GM21367 (cell line): Measurements from ENCODE around the gene TRABD.

Source experiments
- ATAC-seq: cut with Tn5 transposase; IDR thresholded peaks from one replicate; pipeline ENCODE4 v1.9.1; 2021; ENCODE audit not compliant: unreplicated experiment

Gene TRABD

GRCh38 chr22:50216684-50217520, 31.2 kb downstream of the TRABD start:
- ATAC-seq = no peak

GRCh38 chr22:50217543-50218152, 31.9 kb downstream of the TRABD start:
- ATAC-seq = no peak

DNA sequence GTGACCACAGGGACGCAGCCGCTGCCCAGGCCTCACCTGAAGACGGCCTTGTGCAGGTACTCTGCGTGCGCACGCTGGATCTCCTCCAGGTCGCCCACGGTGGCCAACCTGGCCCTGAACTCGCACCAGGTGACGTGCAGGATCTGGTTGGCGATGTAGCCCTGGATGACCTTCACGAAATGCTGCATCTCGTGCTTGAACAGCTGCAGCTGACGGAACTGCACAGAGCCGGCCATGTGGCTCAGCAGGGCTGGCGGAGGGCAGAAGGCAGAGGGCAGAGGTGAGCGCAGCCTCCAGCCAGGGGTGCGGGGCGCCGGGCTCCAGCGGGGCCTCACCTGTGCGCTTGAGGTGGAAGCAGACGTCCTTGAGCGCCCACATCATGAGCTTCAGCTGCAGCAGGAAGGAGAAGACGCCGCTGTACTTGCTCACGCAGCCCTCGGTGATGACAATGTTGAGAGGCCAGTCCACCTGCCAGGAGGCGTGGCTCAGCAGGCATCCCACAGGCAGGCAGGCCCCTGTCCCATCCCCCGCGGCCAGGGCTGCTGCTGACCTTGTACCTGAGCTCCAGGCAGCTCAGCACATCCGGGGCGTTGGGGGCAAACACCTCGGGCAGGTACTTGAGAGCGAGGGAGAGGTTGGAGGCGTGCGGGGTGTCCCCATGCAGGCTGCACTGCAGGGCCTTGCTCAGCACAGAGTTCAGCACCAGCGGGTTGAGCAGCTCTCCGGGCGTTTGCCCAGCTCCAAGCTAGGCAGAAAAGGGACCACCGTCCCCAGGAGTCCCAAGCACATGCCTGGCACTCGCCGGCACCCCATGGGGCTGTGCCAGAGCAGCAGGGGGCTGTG, 32.7 kb downstream of the TRABD start:
- no peak for ATAC-seq

DNA sequence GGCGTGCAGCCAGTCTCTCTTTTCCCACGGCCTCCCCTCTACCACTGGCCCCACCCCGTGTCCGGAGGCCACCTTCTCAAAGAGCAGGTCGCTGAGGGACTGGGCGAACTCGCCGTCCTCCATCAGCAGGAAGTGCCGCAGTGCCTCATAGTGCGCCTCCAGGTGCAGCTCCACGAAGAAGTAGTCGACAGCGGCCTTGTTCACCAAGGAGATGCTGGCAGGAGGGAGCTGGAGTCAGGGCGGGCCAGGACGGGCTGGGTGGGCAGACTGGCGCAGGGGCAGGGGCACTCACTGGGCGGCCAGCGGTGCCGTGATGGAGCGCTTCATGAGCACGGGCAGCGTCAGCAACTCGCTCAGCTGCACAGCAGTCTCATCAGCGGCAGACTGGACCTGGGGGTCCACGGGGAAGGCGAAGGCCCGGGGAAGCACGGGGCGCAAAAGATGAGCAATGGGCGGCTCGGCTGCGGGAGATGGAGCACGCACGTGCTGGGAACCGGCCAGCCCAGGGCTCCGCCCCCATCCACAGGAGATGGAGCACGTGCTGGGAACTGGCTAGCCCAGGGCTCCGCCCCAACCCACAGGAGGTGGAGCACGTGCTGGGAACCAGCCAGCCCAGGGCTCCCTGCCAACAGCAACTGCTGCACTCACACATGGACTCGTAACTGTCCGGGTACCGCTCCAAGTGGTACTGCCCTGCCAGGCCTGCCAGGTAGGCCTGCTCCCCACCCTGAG, 33.4 kb downstream of the TRABD start:
- ATAC-seq = no peak

GRCh38 chr22:50219800-50220602, 34.3 kb downstream of the TRABD start:
- no peak for ATAC-seq

DNA sequence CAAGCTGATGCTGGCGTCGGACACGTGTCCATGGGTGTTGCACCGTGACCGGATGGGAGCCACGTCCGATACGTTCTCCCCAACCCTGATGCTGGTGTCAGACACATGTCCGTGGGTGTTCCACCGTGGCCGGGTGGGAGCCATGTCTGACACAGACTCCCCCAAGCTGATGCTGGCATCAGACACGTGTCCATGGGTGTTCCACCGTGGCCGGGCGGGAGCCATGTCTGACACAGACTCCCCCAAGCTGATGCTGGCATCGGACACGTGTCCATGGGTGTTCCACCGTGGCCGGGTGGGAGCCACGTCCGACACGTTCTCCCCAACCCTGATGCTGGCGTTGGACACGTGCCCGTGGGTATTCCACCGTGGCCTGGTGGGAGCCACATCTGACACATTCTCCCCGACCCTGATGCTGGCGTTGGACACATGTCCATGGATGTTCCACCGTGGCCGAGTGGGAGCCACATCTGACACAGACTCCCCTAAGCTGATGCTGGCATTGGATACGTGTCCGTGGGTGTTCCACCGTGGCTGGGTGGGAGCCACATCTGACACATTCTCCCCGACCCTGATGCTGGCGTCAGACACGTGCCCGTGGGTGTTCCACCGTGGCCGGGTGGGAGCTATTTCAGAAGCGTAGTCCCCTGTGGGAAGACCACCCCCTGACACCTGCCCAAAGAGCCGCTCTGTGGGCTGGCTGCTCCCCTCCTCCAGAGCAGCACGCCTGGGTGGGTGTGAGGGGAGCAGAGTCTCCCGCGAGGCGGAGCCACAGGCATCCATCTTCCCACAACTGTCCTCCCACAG, 35.1 kb downstream of the TRABD start:
- no peak for ATAC-seq

- ATAC-seq = no peak
Observed at GRCh38 chr22:50221410-50222300, 35.9 kb downstream of the TRABD start.

DNA sequence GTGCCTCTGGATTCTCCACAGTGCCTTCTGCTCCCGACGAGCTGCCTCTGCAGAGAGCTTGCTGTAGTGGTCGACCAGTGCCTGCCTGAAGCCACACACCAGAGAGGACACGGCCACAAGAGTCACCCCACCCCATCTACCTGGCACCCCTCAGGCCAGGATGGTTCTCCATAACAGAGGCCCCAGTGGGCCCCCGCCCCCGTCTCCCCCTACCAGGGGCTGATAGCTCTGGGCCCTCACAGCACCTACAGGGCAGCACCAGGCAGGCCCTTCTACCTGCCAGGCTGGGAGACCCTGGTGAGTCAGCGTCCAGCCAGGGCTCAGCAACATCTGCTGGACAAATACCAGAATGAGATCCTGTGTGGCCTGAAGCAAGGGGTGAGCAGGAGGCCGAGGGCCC, 36.8 kb downstream of the TRABD start:
- no peak for ATAC-seq

GRCh38 chr22:50224071-50224470, 38.4 kb downstream of the TRABD start:
- no peak for ATAC-seq

GRCh38 chr22:50225200-50225969, 39.7 kb downstream of the TRABD start:
- ATAC-seq = no peak

DNA sequence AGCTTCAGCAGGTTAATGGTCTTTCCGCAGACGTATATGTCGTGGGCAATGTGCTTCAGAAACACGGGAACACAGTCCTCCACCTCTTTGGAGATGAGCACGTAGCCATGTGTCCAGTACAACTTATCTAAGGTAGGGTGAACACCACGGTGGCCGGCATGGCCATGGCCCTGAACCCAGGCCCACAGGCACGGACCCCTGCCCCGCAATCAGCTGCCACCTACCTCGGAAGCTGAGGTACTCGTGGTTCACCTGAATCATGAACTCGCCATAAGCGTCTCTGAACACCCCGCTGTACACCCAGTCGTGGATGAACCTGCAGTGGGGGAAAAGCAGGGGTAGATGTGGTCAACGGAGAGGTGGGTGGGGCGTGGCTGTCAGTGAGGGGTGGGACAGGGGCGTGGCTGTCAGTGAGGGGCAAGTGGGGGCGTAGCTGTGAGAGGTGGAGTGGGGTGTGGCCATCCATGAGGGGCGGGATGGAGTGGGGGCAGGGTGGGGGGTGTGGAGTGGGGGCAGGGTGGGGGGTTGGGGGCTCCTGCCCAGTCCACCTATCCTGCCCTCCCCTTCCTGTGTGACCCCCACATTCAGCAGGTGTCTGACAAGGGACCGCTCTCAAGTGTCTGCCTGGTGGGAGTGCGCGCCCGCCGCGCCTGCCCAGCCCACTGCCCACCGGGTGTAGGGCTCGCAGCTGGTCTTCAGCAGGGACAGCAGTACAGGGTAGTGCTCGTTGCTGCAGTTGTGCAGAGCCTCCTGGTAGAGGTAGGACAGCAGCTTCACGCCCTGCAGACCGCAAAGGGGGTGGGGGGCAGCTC, 40.6 kb downstream of the TRABD start:
- no peak for ATAC-seq

DNA sequence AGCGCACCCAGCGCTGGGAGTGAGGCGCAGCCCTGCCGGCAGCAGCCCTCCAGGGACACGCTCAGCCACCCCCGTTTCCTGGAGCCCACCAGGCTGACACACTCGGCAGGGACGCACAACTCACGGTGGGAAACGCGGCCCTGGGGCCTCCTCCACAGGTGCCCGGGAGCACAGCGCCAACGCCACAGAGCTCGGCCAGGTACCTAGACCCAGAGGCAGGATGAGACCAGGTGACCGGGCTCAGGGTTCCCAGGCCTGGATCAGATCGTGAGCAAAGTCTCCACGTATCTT, 41.1 kb downstream of the TRABD start:
- ATAC-seq = no peak

DNA sequence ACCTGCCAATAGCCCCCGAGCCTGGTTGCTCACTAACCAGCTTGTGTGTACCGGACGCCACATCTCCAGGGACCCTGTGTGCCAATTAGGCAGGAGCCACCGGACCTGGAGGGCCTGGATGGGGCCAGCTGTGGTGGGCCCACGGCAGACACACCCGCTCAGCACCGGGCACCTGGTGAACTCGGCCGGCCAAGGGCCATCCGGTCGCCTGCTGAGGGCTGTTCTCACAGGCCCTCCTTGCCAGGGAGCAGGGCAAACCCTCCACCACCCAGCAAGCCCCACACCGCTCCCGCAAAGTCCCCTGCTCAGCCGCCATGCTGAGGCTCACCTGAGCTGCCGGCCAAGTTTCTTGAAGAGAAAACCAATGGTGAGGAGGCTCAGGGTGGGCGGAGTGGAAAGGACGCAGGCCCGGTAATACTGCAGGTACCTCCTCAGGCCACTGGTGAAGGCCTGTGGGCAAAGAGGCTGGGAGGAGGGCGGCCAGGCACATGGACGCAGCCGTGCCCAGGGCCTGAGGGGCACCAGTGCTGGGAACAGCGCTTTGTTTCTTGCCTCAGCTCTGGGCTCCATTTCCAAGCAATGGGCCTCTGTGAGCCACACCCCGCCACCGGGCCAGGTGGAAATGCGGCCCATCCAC, 42.0 kb downstream of the TRABD start:
- no peak for ATAC-seq

DNA sequence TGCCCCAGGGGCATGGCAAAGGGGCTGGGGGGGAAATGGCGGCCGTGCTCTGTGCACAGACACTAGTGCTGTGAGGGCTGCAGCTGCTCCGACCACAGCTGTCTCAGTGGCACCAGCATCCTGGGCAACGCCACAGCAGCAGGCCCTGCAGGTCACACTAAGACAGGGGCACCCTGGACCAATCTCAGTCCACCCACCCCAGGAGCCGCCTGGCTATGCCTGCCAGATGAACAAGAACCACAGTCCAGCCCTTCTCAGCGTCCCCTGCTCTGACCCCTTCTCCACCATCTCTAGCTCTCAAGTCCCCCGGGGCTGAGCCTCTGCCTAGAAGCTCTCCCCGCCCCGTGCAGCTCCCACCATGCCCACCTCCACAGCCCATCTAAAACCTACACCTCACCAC, 42.7 kb downstream of the TRABD start:
- ATAC-seq = no peak

DNA sequence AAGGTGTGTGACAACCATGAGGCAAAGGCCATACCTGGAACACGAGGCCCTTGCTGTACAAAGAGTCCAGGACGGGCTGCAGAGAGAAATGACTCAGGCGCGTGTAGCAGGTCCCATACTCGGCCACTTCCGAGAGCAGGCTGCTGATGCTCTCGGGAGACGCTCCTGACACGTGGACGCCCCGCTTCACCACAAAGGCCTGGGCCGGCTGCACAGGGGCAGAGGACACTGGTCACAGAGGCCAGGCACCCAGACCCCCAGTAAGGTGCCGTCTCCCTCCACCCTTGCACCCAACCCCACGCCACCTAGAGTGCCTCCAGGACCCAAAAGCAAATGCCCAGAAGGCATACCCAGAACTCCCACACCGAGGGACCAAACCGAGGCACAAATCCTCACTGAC, 43.7 kb downstream of the TRABD start:
- ATAC-seq = no peak

DNA sequence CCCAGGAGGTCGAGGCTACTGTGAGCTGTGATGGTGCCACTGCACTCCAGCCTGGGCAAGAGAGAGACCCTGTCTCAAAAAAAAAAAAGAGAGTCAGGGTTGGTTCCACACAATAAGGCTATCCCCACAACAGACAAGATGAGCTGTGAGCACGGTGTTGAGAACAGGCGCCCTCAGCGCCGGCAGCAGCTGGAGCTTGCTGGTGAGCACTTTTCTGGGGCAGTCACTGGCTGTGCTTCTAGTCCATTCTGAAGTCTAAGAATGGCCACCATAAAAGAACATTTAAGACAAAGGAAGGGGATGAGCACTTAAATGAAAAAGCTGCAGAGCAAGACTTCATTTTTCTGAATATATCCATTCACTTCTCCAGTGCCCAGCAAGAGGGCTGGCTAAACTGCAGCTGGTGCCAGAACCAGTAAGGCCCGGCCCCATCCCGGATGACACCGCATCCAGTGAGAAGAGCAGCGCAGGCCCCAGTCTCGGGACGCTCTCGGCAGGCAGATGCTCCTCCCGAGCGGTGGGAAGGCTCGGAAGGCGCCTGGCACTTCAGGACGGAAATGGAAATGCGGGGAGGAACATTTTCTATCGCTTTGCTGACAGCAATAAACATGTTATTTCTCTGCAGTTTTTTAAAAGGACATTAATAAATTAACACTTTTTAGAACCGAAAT, 46.9 kb downstream of the TRABD start:
- no peak for ATAC-seq
